ENCODE data around the gene PPP2R3B. TPM values are rescaled to one million over a fixed set of nuclear protein-coding genes. Genes with fewer than 3 reads are reported as not detected.

PPP2R3B gene
- total and polyA plus RNA-seq, 2 of the 13 experiments (the other 11 are each of a cell fraction or from before 2014, with no cell fraction given) = 17.0 to 21.4 TPM

DNA sequence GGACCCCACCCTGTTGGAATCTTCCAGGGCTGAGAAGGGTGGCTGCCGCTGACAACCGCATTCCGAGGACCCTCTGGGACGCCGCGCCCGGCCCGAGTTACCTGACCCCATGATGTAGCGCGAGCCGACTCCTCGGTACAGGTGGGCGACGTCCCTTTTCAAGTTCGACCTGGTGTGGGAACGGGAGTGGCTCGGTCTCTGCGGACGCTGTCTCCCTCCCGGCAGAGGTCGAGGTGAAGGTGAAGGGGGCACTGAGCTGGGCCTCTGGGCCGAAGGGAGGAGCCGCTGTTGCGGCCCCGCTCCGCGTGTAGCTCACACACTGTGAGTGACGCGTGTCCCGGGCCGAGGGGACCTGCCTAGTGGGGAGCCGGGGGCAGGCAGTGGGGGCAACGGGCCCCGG, 72.7 kb downstream of the PPP2R3B start:
- ChIA-PET CTCF (ENCODE audit: low intra/inter-chr PET ratio, low total read pairs) (no interaction called here), POLR2A (no interaction called here)
- BruUV-seq (replicated peaks) = no TSS peak
- FAIRE-seq (no peak), DNase-seq (ENCODE audit: low spot score) (no peak), ATAC-seq (no peak)
- no peak overlapping the region for H3K4me2 ChIP-seq (ENCODE audit: low read depth, low read length)
- in situ Hi-C loops (cut with HindIII; ENCODE audit: extremely low pct_ligation_motif_present, low pct_unique_long_range_greater_than_20kb) = no loop called here
- H3K27me3 ChIP-seq (ENCODE audit: control insufficient read depth in 1 of 2, insufficient read depth in 2 of 2, low read length in 2 of 2) = no peaks in the 10 kb centered on the region
- peaks cover 16 to 54% of the 10 kb centered on the region in 2 experiments; a peak in 4 of 5 replicates for H3K36me3 ChIP-seq (replicated peaks in 1 of 2; ENCODE audit: control insufficient read depth in 1 of 2, insufficient read depth in 2 of 2, low read length in 2 of 2)
- intact Hi-C loops (cut with micrococcal nuclease; ENCODE audit: unreplicated experiment) = no loop called here
- H3K79me2 ChIP-seq (ENCODE audit: insufficient read depth, low read length) = peaks cover 6% of the 10 kb centered on the region
- no peak overlapping the region for H2AFZ ChIP-seq (ENCODE audit: low read length)
- no peaks in the 10 kb centered on the region for H3K9me3 ChIP-seq (ENCODE audit: low read length)
- H3K4me1 ChIP-seq (ENCODE audit: insufficient read depth, low read length) = no peaks in the 10 kb centered on the region
- no peak overlapping the region for H3K9ac ChIP-seq (ENCODE audit: insufficient read depth, low read depth, low read length)
- TF ChIP-seq ZSCAN31 (CRISPR knock-in tag; IDR thresholded peaks at IDR 0.05; ENCODE audit: low read depth) (no peak), RBFOX2 (IDR thresholded peaks at IDR 0.05; ENCODE audit: low read depth, low read length) (peak; percentile 69)
- no peak overlapping the region for H3K4me3 ChIP-seq (replicated peaks in 1 of 3; ENCODE audit: insufficient read depth in 1 of 3, low read depth in 2 of 3, low read length in 3 of 3)
- no peak overlapping the region for H3K27ac ChIP-seq (ENCODE audit: extremely low read length, insufficient read depth, low read length)
- H4K20me1 ChIP-seq (ENCODE audit: insufficient read depth, low read length) = peaks cover 6% of the 10 kb centered on the region; the same call in 1 of the 2 replicates
- WGBS (ENCODE audit: low lambda C conversion rate) = 97% methylated on average over 33 of the region's 34 CpGs

DNA sequence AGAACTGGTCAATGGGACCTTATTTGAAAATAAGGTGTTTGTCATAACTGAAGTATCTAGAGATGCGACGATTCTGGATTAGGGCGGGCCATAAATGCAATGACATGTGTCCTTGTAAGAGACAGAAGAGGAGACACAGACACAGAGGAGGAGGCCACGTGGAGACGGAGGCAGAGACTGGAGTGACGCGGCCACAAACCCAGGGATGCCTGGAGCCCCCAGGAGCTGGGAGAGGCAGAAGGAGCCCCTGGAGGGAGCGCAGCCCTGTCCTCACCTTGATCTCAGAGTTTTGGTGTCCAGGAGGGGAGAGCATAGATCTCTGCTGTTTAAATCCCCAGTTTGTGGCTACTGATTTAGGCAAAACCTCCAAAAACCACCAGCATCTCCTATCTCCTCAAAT, 73.2 kb downstream of the PPP2R3B start:
- no peak overlapping the region for H3K4me2 ChIP-seq (ENCODE audit: low read depth, low read length)
- no peaks in the 10 kb centered on the region for H3K27me3 ChIP-seq (ENCODE audit: control insufficient read depth in 1 of 2, insufficient read depth in 2 of 2, low read length in 2 of 2)
- H4K20me1 ChIP-seq (ENCODE audit: insufficient read depth, low read length) = peaks cover 6% of the 10 kb centered on the region; the same call in 1 of the 2 replicates
- BruUV-seq (replicated peaks) = no TSS peak
- 83% methylated on average over 7 of the region's 8 CpGs for WGBS (ENCODE audit: low lambda C conversion rate)
- peaks cover 6% of the 10 kb centered on the region for H3K79me2 ChIP-seq (ENCODE audit: insufficient read depth, low read length)
- DNase-seq (ENCODE audit: low spot score) (no peak), ATAC-seq (no peak), FAIRE-seq (no peak)
- TF ChIP-seq ZNF333 (CRISPR knock-in tag; IDR thresholded peaks at IDR 0.05; ENCODE audit: borderline replicate concordance) (no peak), NFIB (CRISPR knock-in tag; IDR thresholded peaks at IDR 0.05; ENCODE audit: borderline replicate concordance) (no peak), POLR2G (IDR thresholded peaks at IDR 0.05; ENCODE audit: low read depth, low read length) (0 out of 2 replicates have a peak, but pooled peaks have one; percentile 11), DPF2 (CRISPR knock-in tag; IDR thresholded peaks at IDR 0.05; ENCODE audit: borderline replicate concordance, low read depth) (no peak), HMGA1 (CRISPR knock-in tag; conservative IDR thresholded peaks at IDR 0.05) (no peak)
- TF ChIP-seq, protein P1, sequence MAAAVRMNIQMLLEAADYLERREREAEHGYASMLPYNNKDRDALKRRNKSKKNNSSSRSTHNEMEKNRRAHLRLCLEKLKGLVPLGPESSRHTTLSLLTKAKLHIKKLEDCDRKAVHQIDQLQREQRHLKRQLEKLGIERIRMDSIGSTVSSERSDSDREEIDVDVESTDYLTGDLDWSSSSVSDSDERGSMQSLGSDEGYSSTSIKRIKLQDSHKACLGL (CRISPR knock-in tag; IDR thresholded peaks at IDR 0.05) = no peak
- in situ Hi-C loops (cut with HindIII; ENCODE audit: extremely low pct_ligation_motif_present, low pct_unique_long_range_greater_than_20kb) (no loop called here), intact Hi-C loops (cut with micrococcal nuclease; ENCODE audit: unreplicated experiment) (no loop called here)
- no peak overlapping the region for H2AFZ ChIP-seq (ENCODE audit: low read length)
- no peak overlapping the region for H3K9ac ChIP-seq (ENCODE audit: insufficient read depth, low read depth, low read length)
- peaks cover 16 to 55% of the 10 kb centered on the region in 2 experiments; a peak in 4 of 5 replicates for H3K36me3 ChIP-seq (replicated peaks in 1 of 2; ENCODE audit: control insufficient read depth in 1 of 2, insufficient read depth in 2 of 2, low read length in 2 of 2)
- ChIA-PET CTCF (ENCODE audit: low intra/inter-chr PET ratio, low total read pairs) (no interaction called here), POLR2A (no interaction called here)
- H3K9me3 ChIP-seq (ENCODE audit: low read length) = no peaks in the 10 kb centered on the region
- no peak overlapping the region for H3K4me3 ChIP-seq (replicated peaks in 1 of 3; ENCODE audit: insufficient read depth in 1 of 3, low read depth in 2 of 3, low read length in 3 of 3)
- no peak overlapping the region for H3K27ac ChIP-seq (ENCODE audit: extremely low read length, insufficient read depth, low read length)
- H3K4me1 ChIP-seq (ENCODE audit: insufficient read depth, low read length) = no peaks in the 10 kb centered on the region

All from HepG2 (cell line).